Iris pigment epithelial cell (primary cell): ENCODE measurements around the gene VAV2.
A peak's percentile ranks its signal among the peaks of the same experiment; 100 is the strongest.

Experiments
- DNase-seq: peaks from one replicate; pipeline ENCODE4 v3.0.0-alpha.2; 2011; ENCODE audit warnings: low read depth

Gene VAV2

DNA sequence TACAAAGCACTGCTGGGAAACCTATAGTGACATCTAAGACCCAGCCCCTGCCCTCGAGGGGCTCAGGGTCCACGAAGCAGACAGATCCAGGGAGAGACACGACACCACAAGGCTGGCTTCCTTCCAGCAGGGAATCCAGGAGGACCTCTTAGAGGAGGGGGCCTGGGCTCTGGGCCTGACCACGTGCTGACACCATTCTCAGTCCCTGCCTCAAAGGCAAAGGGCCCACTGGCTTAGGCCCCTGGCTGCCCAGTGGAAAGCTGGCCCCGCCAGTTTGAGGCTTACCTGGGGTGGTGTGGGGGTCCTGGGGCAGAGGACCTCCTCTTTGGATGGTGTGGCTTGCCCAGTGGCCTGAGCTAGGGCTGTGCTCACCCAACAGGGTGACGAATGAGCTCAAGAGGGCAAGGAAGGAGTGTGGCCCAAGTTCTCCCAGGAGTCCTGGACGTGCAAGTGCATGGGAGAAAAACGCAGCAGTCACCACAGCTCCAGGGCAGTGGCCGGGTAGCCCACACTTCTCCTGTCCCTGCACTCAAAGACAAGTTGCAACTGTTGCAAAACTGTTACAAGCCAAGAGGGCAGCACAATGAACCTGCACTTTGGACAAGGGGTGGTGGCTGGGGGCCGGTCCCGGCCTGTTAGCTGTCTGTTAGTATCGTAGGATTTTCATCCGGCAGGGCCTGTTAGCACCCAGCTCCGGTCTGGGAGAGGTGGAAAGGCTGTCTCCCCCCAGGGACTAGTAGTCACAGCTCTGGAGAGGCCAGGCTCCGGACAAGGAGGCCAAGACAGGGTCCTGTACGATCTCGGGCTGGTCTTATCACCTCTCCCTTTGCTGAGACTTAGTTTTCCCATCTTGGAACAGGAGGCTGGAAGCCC is 252.5 kb downstream of the VAV2 start:
- DNase-seq, result no peak

DNA sequence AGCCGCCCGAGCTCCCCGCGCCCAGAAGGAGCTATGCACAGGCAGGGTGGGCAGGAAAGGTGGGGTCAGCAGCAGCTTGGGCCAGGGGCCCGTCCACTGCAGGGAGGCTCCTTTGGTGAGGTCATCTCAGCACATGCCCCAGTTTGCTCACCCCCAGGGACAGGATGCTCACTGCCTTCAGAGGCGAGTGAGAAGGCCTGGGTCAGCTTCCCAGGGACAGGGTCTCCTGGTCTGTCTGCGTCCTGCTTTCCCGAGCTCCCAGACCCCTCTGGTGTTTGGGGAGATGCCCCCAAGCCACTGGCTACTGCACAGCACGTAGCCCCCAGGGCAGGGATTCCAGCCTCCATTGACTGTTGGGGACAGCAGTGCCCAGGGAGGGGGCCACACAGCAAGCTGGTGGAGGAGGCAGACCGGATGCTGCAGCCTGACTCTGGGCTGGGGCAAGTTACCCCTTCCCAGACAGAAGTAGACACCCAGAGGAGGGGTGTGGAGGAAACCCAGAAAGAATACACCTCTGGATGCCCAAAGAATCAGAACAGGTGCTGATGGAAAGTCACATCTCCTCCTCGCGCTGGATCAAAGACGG is 253.4 kb downstream of the VAV2 start:
- no peak for DNase-seq

DNA sequence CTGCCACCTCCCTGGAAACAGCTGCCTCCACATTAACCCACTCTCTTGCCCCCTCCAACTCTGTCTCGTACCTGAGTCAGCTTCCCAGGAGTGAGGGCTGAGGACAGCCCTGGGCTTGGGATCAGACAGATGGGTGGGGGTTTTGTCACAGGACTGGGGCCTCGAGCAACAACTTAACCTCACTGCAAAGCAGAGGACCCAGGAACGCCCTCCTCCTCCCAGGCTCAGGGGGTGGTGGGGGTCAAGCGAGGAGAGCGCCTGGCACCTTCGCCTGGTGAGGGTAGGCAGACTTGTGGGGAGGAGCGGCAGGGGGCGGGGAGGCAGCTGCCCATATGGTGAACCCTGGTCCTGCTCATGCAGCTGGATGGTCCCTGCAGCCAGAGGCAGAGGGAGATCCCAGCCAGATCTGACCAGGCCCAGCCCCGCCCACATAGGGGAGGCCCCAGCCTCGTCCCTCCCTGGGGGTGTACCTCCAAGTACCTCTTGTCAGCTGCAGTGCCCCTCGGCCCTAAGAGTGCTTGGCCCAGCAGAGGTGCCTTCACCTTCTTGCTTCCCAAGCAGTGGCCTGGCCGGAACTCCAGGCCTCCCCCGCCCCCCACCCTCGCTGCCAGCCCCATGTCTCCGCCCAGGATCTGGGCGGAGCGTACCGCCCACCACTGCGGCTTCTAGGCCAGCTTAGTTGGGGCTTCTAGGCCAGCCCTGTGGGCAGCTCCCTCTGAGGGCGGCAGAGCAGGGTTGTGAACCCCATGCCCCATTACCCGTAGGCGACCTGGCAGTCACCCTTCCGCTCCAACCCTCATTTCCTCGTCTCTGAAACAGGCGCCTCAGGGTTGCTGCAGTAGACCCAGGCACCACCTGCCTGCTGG is 254.1 kb downstream of the VAV2 start, which contains the start of gene SARDH:
TSS of gene SARDH (minus strand) at position 579 of the 866 bp plus-strand sequence. CDS start 4,179 bp downstream, outside the sequence.
- DNase-seq, result peak; percentile 38

DNA sequence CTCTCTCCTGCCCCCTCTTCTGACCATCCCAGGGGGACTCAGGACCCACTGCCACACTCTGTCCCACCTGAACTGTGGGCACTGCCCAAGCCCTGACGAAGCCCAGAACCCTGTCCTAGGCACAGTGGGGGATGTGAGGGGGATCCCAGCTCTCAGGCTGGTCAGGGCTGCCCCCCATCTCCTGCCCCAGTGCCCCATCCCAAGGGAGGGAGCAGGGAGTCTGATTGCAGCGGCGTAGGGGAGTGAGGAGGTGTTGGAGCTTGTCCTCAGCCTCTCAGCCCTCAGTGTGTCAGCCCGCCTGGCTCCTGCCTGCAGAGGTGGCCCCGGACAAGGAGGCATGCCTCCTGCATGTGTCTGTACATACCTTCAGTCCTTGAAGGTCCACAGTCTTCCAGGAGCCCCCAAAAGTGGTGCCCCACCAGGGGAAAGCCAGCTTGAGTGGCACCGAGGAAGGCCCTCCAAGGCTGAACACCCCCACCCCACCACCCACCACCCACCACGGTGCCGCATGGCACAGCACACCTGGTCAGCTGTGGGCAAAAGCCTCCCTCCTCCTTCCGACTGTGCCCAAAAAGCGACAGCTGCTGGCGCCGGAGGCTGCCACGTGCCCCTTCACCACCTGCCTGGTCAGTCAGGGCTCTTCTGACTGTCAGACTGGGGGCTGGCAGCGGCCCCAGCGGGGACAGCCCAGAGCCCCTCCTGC is 254.9 kb downstream of the VAV2 start:
- no peak for DNase-seq

DNA sequence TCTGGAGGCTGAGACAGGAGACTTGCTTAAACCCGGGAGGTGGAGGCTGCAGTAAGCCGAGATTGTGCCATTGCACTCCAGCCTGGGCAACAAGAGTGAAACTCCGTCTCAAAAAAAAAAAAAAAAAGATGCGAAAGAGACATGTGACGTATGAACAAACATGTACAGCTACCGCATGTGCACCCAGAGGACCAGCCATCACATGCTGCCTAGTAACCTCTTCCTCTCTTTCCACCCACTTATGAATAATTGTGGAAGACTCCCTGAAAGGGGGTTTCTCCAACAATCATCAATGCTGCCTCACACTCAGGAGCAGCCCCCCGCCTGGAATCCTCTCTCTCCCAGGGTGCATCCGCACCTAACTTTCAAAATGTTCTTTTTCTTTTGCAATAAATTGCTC is 256.2 kb downstream of the VAV2 start:
- DNase-seq, result no peak

DNA sequence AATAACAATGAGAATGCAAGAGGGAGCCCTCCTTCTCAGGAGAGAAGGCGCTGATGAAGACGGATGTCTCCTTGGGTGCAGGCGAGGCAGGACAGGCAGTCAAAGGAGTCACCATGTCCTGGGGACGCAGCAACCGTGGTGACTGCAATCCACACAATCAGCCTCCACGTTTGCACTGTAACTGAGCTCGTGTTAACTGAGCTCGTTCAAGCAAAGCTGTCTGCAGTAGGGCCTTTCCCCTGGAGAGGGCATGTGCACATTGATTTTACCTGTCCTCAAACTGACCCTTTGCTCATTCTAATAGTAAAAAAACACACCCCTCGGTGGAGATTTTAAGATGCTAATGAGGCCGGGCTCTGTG is 256.7 kb downstream of the VAV2 start:
- no peak for DNase-seq

DNA sequence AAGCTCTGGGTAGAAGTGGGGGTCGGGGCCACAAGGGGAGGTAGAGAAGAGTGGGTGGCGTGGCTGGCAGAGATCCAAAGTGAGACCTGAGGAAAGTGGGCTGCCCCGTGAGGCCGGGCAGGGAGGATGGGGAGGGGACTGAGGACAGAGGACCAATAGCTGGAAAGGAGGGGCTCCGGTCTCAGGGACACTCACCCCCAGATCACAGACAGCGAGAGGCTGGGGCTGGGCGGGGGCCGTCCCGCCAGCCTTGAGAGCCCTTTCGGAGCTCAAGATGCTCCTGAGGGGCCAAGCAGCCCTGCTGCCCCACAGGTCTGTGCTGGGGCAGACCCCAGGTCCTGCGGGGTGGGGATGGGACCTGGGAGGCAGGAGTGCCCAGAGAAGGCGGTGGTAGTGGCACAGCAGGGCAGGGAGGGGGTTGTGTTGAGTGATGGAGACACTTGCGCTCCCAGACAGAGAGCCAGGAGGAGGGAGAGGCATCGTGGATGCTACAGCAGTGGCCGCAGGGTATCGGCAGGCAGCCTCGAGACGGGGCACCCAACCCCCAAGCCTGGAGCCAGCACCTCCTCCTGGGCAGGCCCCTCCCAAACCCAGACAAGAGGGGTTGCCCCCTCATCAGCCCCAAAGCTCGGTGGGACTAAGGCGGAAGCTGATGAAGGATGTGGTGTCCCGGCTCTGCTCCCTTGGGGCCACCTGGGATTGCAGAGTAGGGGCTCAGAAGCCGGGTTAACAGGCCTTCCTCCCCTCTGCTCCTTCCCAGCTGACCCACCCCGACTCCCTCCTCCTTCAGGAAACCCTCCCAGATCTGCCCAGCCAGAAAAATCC is 257.3 kb downstream of the VAV2 start:
- no peak for DNase-seq

DNA sequence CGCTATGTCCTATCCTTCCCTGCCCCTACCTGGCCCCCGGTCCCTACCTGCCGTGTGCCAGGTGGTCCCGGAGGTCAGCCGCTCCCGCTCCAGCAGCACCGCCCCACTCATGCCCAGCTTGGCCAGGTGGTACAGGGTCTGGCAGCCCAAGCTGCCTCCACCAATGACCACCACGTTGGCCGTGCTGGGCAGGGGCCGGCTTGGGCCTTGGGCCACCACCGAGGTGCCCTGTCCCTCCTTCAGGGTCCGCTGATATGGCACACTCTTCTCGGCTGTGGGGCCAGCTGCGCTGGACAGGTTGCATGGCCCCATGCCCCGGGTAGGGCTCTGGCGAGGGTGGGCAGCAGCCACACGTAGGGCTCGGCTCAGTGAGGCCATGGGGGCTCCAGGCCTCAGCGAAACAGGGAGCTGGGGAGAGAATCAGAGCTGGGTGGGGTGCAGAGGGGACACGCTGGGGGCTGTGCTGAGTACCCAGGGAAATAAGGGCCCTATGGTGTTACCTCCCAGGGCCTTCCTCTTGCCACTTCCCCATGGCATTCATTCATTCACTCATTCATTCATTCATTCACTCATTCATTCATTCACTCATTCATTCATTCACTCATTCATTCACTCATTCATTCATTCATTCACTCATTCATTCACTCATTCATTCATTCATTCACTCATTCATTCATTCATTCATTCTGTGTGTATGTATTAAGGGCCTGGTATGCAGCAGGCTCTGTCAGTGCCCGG is 258.2 kb downstream of the VAV2 start:
- DNase-seq, result no peak

DNA sequence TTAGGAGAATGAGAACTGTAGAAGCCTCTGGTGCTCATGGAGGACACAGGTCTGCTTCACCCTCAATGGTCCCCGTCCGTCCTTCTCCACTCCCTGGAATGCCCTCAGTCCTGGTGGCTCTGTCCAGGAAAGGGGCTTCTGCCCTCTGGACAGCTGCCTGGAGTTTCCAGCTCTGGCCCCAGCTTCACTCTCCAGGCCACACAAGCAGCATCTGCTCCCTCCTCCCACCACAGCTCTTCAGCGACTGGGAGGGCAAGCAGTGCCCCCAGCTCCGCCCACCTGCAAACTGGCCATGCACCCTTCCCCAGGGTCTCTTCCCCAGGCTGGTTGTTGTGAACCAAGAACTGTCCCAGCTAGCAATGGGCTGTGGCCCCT is 258.7 kb downstream of the VAV2 start:
- no peak for DNase-seq

DNA sequence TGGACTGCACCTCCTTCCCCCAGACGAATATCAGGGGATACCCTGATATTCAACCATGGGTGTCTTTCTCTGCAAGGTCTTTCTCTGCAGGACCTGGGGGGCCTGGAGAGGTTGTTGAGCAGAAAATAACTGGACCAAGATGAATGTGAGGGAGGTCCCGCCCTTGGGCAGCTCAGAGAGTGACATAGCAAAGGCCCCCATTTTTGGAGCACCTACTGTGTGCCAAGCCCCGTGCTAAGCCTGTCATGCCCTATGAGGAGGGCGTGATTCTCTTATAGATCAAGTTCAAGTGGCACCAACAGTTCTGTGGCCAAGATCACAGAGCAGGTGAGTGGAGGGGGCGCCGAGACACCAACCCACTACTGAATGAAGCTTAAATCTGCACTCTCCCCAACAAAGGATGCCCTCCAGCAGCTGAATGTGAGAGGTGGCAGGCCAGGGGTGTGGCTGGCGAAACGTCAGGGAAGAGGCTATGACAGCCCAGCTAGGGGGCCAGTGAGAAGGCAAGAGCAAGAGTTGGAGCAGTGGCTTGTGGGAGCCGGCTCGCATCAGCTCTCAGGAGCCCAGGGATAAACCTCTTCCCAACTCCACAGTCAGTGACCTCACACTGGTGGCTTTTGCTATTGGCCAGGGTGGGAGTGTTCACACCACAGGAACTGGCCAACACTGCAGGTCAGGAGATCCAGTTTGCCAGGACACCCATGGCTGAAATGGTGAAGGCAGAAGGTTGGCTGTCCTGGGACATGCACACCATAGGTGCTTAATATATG is 259.3 kb downstream of the VAV2 start:
- DNase-seq, result no peak

DNA sequence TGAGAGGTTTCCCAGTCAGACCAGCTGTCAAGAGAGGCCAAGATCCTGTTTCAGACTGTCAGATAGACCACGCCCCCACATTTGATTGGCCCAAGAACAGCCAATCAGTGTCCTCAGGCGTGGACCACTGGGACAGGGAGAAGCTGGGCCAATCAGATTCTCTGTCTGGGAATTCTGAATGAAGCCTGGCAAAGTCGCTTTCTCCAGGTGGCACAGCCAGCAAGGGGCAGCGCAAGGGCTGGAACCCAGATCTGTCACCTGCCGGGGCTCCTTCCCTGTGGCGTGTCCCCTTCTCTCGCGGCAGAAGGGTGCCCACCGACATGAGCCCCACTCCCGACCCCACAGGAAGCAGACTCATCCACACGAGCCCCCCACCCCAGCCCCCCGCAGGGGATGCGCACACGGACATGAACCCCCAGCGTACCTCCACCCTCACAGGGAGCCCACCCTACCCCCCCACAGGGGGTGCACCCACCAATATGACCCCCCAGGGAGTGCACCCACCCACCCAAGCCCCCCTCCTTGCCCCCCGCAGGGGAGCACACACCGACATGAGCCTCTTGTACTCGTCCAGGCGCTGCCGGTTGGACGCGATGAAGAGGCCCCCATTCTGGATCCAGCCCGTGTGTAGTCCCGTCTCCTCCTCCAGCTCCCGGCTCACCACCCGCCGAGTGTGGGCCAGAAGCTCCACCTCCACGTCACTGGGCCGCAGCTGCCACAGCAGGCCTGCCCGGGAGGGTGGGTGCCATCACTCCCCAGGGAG is 260.1 kb downstream of the VAV2 start:
- DNase-seq, result peak; percentile 73

DNA sequence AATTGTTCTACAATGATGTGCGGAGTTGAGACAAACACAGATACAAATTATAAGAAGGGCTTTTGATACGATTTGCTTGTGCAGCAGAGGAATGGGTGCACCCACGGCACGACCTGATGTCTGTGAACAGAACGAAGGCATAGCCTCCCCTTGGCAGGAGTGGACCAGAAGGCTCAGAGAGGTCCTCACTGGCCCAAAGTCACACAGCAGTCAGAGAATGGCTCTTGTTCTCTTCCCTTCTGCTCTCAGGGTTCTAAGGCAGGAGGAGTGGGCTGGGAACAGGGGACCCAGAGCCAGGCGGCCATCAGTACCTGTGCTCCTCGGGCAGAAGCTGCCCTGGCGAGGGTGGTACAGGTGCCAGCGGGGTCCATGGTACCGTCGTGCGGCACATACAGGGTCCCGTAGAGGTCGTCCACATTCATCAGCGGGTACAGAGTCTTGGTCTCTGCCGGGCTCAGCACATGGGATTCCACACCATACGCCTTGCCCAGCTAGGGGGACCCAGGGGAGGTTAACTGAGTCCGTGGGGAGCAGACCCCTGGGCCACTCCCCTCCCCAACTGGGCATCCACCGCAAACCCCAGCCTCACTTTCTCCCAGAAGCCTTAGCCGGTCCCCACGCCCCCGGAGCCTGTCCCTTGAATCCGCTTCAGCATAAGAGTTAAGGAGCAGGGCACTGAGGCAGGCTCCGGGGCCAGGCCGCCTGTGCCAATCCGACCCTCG is 261.0 kb downstream of the VAV2 start:
- DNase-seq, result no peak

DNA sequence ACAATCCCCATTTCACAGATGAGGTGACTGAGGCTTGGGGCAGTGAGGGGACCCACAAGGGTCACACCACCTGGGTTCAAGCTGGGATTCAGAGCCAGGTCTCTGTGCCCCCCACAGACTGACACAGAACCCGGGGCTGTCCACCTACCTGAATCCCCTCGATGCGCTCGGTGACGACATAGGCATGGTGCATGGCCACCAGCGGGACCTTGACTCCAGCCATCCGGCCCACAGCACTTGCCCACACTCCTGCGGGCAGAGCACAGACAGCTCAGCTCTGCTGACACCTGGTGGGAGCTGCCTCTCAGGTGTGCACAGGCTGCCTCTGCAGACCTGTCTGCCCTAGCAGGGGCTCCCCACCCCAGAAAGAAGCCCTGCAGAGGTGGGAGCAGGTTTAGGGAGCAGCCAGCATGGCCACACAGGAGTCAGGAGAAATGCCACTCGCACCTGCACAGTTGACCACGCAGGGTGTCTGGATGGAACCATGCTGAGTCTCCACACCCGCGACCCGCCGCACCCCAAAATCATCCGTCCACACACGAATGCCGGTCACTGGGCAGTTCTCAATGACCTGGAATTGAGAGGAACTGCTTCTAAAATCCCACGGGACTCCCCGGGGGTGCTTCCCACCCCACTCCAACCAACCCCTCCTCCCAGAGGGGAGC is 262.4 kb downstream of the VAV2 start:
- no peak for DNase-seq

DNA sequence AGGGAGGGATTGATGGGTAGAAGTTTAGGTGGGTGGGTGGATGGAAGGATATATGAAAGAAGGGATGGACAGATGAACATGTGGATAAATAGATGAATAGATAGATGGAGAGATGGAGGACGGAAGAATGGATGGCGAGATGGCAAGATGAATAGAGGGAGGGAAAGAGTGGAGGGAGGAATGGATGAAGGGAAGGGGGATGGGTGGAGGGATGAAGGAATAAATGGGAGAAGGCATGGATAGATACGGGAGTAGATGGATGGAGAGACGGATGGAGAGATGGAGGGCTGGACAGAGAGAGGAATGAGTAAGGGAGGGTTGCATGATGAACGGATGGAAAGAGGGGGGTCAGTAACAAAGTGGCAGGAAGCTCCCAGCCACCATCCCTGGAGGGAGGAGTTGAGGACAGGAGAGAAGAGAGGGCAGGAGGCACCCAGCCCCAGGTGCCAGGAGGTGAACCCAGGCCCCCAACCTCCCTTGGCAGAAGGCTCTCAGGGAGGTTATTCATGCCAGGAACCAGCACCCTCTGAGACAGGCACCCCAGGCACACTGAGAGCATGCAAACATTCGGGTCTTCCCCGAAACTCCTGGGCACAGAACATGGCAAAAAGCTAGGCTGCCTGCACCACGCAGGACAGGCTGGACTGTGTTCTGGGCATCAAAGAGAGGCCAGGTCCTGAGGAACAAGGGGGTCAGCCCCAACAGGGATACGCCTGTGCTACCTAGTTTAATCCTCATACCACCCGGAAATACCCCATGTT is 263.1 kb downstream of the VAV2 start:
- no peak for DNase-seq

DNA sequence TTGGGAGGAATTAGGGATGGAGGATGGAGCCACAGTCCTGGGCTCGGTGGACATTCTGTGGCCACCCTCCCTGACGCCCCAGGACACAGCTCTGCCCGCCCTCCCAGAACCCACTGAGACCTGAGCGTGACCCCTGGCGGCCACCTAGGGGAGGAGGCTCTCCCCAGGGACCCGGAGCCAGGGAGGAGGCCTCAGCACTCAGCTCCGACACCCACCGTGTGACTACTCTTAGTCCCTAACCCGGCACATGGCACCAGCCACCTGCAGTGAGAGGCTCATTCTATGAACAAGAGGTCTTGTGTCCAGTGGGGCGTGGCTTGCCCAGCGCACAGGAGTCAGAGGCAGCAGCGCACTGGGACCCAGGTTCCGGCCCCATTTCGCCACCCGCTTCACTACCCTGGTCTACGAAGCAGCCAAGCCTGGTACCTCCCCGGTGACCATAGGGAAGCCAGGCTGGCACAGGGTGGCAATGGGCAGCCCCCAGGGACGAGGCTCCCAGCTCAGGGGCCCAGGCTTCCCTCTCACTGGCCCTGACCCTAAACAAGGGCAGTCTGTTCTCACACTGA is 264.2 kb downstream of the VAV2 start:
- DNase-seq, result no peak

DNA sequence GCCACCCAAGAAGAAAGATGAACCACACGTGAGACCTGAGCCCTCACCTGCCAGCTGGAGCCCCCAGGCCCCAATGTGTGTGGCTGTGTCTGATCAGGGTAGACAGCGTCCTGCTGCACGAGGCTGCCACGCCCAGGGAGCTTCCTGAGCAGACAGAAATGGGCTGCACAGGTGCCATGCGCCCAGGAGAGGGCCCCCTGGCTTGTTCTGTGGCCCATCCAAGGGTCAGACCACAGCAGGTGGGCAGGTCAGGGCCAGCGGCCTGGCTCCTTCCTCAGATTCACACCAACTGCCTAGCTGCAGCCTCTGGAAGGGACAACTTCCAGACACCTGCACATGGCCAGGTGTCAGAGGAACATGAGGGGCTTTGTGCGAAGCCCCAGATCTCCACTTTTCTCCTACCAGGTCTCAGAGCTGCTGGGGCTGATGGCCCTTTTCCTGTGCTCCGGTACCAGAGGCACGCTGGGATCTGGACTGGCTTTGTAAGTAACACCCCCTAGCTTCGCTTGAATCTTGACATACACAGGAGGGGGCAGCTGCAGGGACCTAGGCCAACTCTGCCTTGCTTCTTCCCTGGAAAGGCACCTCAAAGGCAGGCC is 264.7 kb downstream of the VAV2 start:
- DNase-seq, result no peak
